GM19035 (cell line): ENCODE results near the gene HDAC9.
"Not testable (repeated sequence)": the region's sequence is repeated elsewhere in the genome, so short reads cannot be mapped to it uniquely, and the experiment has no call there.

Experiments used
- ATAC-seq: cut with Tn5 transposase; IDR thresholded peaks from one replicate; pipeline ENCODE4 v1.9.1; 2021; ENCODE audit not compliant: unreplicated experiment

HDAC9 gene

GRCh38 chr7:18996583-18996982 lies 501.0 kb downstream of the HDAC9 start:
- ATAC-seq: no peak

- no peak for ATAC-seq
Measured at GRCh38 chr7:18997477-18998150, 502.1 kb downstream of the HDAC9 start.

GRCh38 chr7:19000410-19000809 lies 504.9 kb downstream of the HDAC9 start:
- no peak for ATAC-seq

GRCh38 chr7:19001854-19002253 lies 506.3 kb downstream of the HDAC9 start:
- no peak for ATAC-seq

- no peak for ATAC-seq
Measured at GRCh38 chr7:19009241-19009935, 513.8 kb downstream of the HDAC9 start.

GRCh38 chr7:19009936-19010280 lies 514.4 kb downstream of the HDAC9 start:
- no peak for ATAC-seq

- ATAC-seq: no peak
Measured at GRCh38 chr7:19011212-19011611, 515.7 kb downstream of the HDAC9 start.

GRCh38 chr7:19015098-19015497 lies 519.5 kb downstream of the HDAC9 start:
- ATAC-seq: no peak

- no peak for ATAC-seq
Measured at GRCh38 chr7:19016140-19016539, 520.6 kb downstream of the HDAC9 start.

- ATAC-seq: no peak
Measured at GRCh38 chr7:19017374-19017773, 521.8 kb downstream of the HDAC9 start.

GRCh38 chr7:19020062-19020461 lies 524.5 kb downstream of the HDAC9 start:
- ATAC-seq: no peak

GRCh38 chr7:19020711-19021110 lies 525.2 kb downstream of the HDAC9 start:
- ATAC-seq: no peak

- no peak for ATAC-seq
Measured at GRCh38 chr7:19023477-19023876, 527.9 kb downstream of the HDAC9 start.

- ATAC-seq: no peak
Measured at GRCh38 chr7:19024261-19024660, 528.7 kb downstream of the HDAC9 start.

GRCh38 chr7:19026888-19027287 lies 531.3 kb downstream of the HDAC9 start:
- no peak for ATAC-seq

GRCh38 chr7:19030281-19030680 lies 534.7 kb downstream of the HDAC9 start:
- ATAC-seq: no peak

GRCh38 chr7:19032942-19033341 lies 537.4 kb downstream of the HDAC9 start:
- ATAC-seq: not testable (repeated sequence)

GRCh38 chr7:19051767-19052375 lies 556.3 kb downstream of the HDAC9 start:
- peak; percentile 95 for ATAC-seq
